ENCODE data around the gene RASL11A. TPM values are rescaled to one million over a fixed set of nuclear protein-coding genes. Genes with fewer than 3 reads are reported as not detected.
"Not testable (repeated sequence)": the region's sequence is repeated elsewhere in the genome, so short reads cannot be mapped to it uniquely, and the experiment has no call there.

RASL11A gene
- total RNA-seq, 2 donors from 2014 or later, result 39.7 to 46.4 TPM

GRCh38 chr13:27321468-27322431 lies 51.1 kb downstream of the RASL11A start:
- DNase-seq (ENCODE audit: low spot score), result no peak
- intact Hi-C loops (cut with DNase I), result no loop called here

- intact Hi-C loops (cut with DNase I); DNase-seq (ENCODE audit: low spot score): not testable (repeated sequence)
These were observed 51.8 kb downstream of the RASL11A start for GRCh38 chr13:27322443-27322842.

Other genes starting within 250 kb of the RASL11A start
- 10 to 100 TPM; 40.3 to 94.3 TPM for gene USP12, start 99.0 kb upstream of the RASL11A start, total RNA-seq
- 100 to 1,000 TPM; 904 to 954 TPM for gene RPL21, start 19.3 kb upstream of the RASL11A start, total RNA-seq
- gene GTF3A, start 153.8 kb downstream of the RASL11A start, total RNA-seq, result 10 to 100 TPM; 83.2 to 99.9 TPM
- 10 to 100 TPM; 32.9 to 39.4 TPM for gene MTIF3, start 179.7 kb downstream of the RASL11A start, total RNA-seq